Rectal smooth muscle tissue (tissue), 1 donor: ENCODE results near the gene CHD2.
"Not testable (repeated sequence)": the region's sequence is repeated elsewhere in the genome, so short reads cannot be mapped to it uniquely, and the experiment has no call there.

Source experiments
- H3K27ac ChIP-seq: one replicate; pipeline ENCODE4 v1.7.0; 2013; ENCODE audit warnings: low read depth, low read length, inconsistent platforms
- H3K27me3 ChIP-seq: one replicate; pipeline ENCODE4 v1.7.0; 2013; ENCODE audit warnings: low read length; ENCODE audit not compliant: control insufficient read depth, insufficient read depth
- H3K36me3 ChIP-seq: one replicate; pipeline ENCODE4 v1.7.0; 2013; ENCODE audit warnings: low read length; ENCODE audit not compliant: control insufficient read depth, insufficient read depth
- H3K4me1 ChIP-seq: one replicate; pipeline ENCODE4 v1.7.0; 2013; ENCODE audit warnings: low read length; ENCODE audit not compliant: control insufficient read depth, insufficient read depth
- H3K4me3 ChIP-seq: one replicate; pipeline ENCODE4 v1.7.0; 2013; ENCODE audit warnings: low read length
- H3K9ac ChIP-seq: one replicate; pipeline ENCODE4 v1.7.0; 2013; ENCODE audit warnings: low read length

The CHD2 gene

DNA sequence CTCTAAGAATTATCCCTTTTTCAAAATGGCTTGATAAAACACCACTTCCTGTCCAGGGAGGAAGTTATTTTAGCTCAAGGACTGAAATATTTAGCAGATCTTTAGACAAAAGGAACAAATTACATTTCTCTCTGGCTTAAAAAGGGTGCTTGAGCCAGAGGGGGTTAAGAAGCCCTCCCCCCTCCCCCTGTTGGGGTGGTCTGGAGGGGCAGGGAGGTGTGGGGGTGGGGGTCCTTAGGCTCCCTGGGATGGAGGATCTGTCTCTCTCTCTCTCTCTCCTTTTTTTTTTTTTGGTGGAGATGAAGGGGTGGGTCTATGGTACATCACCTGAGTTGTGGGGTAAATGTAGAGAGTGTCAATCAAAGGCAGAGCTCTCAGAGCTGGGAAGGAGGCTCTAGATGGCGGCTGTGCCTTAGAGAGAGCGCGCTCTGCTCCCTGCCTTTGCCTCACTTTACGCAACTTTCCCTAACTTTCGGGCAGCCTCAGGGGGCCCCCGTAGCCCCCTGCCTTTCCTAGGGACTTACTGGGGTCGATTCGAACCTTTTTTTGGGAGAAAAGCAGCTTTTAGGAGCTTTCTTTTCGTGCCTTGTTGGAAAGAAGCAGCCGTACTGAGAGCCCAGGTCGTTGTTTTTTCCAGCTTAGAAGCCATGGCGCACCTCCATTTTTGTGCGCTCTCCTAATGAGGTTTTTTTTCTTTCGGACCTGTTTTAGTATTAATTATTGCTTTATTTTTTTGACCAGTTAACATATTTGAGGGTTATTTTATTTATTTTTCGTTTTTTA is at the start of gene CHD2:
Gene CHD2 (plus strand): TSS at position 377 of the 783 bp plus-strand sequence. CDS start 914 bp downstream, outside the sequence.
- Histone ChIP-seq H3K9ac (peak within 1 kb of the TSS; percentile 98), H3K4me3 (peak within 1 kb of the TSS; percentile 97), H3K36me3 (peaks cover 8% of the 10 kb centered on the region), H3K4me1 (peaks cover 28% of the 10 kb centered on the region), H3K27ac (peak within 1 kb of the TSS; percentile 99), H3K27me3 (no peaks in the 10 kb centered on the region)

- Histone ChIP-seq H3K27ac (no peak overlapping the region), H3K27me3 (no peaks in the 10 kb centered on the region), H3K4me3 (no peak overlapping the region), H3K4me1 (no peaks in the 10 kb centered on the region), H3K9ac (no peak overlapping the region), H3K36me3 (no peaks in the 10 kb centered on the region)
Measured at GRCh38 chr15:92853222-92853621, 46.9 kb upstream of the CHD2 start.

DNA sequence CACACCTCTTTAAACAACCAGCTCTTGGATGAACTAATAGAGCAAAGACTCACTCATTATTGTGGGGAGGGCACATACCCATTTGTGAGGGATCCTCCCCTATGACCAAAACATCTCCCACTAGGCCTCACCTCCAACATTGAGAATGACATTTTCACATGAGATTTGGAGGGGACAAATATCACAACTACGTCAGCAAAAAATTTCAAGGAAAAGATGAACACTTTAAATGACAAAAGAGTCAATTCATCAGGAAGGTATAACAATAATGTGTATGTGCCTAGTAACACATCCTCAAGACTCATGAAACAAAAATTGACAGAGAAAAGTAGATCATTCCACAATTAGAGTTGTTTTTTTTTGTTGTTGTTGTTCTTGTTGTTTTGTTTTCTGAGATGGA is 38.4 kb upstream of the CHD2 start:
- Histone ChIP-seq H3K4me1 (no peaks in the 10 kb centered on the region), H3K36me3 (no peaks in the 10 kb centered on the region), H3K9ac (no peak overlapping the region), H3K4me3 (no peak overlapping the region), H3K27ac (no peak overlapping the region), H3K27me3 (no peaks in the 10 kb centered on the region)

DNA sequence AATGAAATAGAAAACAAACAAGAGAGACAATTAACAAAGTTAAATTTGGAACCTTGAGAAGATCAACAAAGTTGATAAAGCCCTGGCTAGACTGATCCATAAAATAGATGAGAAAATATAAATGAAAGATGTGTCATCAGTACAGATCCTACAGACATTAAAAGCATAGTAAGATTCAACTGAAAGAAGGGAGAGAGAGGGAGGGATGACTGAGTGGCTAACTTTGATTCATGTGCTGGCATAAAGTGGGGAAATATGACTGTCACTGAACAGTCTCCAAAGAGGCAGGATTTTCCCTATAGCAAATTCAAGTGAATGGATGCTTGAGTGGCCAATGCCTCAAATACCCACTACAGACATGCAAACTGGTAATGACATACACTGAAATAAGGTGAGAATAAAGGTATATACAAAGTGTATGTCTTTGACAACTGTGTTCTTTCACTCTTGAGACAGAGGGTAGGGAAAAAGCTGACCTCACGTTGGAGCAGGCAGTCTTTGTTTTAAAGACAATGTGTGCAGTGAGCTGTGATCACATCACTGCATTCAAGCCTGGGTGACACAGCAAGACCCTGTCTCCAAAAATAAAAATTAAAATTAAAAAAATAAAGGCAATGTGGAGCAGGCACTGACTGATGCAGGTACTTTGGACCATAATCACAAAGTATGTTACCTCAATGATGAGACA is 35.9 kb upstream of the CHD2 start:
- Histone ChIP-seq H3K9ac (no peak overlapping the region), H3K4me3 (no peak overlapping the region), H3K27ac (no peak overlapping the region), H3K27me3 (no peaks in the 10 kb centered on the region), H3K4me1 (peaks cover 3% of the 10 kb centered on the region), H3K36me3 (no peaks in the 10 kb centered on the region)

- peak overlapping the region; percentile 67 for H3K27ac ChIP-seq
- H3K9ac ChIP-seq: no peak overlapping the region
- no peaks in the 10 kb centered on the region for H3K27me3 ChIP-seq
Measured at GRCh38 chr15:92869263-92869940, 30.7 kb upstream of the CHD2 start.

DNA sequence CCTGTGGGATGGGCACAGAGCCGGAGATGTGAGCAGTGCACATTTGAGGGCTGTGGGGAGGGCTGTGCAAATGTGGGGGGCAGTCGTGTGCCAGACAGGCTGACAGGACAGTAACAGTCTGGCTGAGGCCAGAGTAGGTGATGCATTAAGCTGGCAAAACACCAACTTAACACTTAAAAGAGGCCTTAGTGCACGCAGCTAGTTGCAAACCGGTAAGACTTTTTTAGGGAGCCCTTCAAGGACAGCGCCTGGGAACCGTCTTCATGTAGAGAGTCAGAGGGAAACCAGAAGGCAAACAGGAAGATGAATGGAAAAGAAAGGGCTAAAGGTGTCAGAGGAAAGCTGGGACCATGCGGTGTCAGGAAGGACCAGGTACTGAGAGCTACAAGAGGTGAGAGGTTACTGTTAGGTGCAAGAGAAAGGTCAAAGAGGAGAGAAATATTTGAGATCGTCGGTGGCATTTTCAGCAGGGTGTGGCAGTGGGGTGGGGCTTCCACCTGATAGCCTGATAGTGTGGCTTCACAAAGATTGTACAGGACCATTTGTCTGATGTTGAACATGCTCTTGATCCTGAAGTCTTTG is 30.0 kb upstream of the CHD2 start:
- Histone ChIP-seq H3K9ac (no peak overlapping the region), H3K4me1 (peaks cover 14% of the 10 kb centered on the region), H3K4me3 (peak overlapping the region; percentile 23), H3K27me3 (no peaks in the 10 kb centered on the region), H3K36me3 (no peaks in the 10 kb centered on the region), H3K27ac (peak overlapping the region; percentile 67)

More at GRCh38 chr15:92869263-92869940, 30.7 kb upstream of the CHD2 start:
- Histone ChIP-seq H3K4me3 (no peak overlapping the region), H3K36me3 (no peaks in the 10 kb centered on the region), H3K4me1 (peaks cover 14% of the 10 kb centered on the region)

DNA sequence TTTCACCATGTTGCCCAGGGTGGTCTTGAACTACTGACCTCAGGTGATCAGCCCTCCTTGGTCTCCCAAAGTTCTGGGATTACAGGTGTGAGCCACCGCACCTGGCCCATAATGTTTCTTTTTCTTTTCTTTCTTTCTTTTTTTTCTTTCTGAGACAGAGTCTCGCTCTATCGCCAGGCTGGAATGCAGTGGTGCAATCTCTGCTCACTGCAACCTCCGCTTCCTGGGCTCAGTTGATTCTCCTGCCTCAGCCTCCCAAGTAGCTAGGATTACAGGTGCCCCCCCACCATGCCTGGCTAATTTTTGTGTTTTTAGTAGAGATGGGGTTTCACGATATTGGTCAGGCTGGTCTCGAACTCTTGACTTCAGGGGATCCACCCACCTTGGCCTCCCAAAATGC is 27.2 kb upstream of the CHD2 start:
- H3K4me1 ChIP-seq: peaks cover 14% of the 10 kb centered on the region
- not testable (repeated sequence) for H3K27me3 ChIP-seq, H3K4me3 ChIP-seq, H3K27ac ChIP-seq, H3K36me3 ChIP-seq, H3K9ac ChIP-seq

DNA sequence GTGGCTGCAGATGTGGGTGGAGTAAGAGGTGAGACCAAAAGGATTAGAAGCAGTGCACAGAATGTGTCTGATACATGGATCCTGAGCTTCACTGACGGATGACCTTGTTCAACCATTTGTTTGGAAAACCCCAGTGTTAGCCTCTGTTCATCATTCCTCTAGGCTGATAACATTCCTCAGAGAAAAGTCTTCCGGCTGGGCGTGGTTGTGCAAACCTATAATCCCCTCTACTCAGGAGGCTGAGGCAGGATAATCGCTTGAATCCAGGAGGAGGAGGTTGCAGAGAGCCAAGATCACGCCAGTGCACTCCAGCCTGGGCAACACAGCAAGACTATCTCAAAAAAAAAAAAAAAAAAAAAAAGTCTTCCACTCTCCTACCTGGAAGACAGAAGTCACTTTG is 23.1 kb upstream of the CHD2 start:
- Histone ChIP-seq H3K4me3 (no peak overlapping the region), H3K27me3 (no peaks in the 10 kb centered on the region), H3K9ac (no peak overlapping the region), H3K4me1 (peaks cover 5% of the 10 kb centered on the region), H3K36me3 (no peaks in the 10 kb centered on the region), H3K27ac (no peak overlapping the region)

- H3K9ac ChIP-seq: no peak overlapping the region
- peaks cover 5% of the 10 kb centered on the region for H3K4me1 ChIP-seq
- H3K4me3 ChIP-seq: no peak overlapping the region
- H3K36me3 ChIP-seq: no peaks in the 10 kb centered on the region
- no peak overlapping the region for H3K27ac ChIP-seq
- H3K27me3 ChIP-seq: no peaks in the 10 kb centered on the region
Measured at GRCh38 chr15:92877416-92877815, 22.7 kb upstream of the CHD2 start.

DNA sequence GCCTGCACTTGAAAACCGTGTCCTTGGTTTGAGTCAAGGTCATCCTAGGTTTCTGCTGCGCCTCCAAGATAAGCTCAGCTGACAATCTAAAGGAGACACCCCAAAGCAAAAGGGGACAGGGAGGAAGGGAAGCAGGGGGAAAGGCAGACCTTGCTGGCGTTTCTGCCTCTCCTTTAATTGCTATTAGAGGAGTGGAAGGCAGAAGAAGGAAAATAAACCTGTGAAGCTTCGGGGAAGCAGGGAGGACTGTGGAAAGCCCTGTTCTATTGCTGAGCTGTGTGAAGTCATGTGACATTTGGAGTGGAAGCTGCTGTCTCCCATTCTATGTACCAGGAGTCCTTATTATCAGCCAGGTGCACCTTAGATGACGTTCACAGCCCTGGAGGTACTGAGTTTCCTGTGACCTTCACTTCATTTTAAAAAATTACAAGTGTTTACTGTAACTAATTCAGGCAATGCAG is 21.5 kb upstream of the CHD2 start:
- Histone ChIP-seq H3K4me1 (peaks cover 5% of the 10 kb centered on the region), H3K4me3 (no peak overlapping the region), H3K27ac (no peak overlapping the region), H3K9ac (no peak overlapping the region), H3K27me3 (no peaks in the 10 kb centered on the region), H3K36me3 (no peaks in the 10 kb centered on the region)

- Histone ChIP-seq H3K36me3 (no peaks in the 10 kb centered on the region), H3K4me1 (peaks cover 5% of the 10 kb centered on the region), H3K27ac (peak overlapping the region; percentile 89), H3K9ac (no peak overlapping the region), H3K4me3 (no peak overlapping the region), H3K27me3 (no peaks in the 10 kb centered on the region)
Measured at GRCh38 chr15:92879949-92880725, 20.0 kb upstream of the CHD2 start.
